ENCODE results near the gene ZMIZ1.

Gene ZMIZ1

GRCh38 chr10:79238606-79239005 lies 169.8 kb downstream of the ZMIZ1 start:
- DNase-seq: no peak

GRCh38 chr10:79239275-79239779 lies 170.6 kb downstream of the ZMIZ1 start:
- DNase-seq: no peak

- no peak for DNase-seq
These were observed 171.3 kb downstream of the ZMIZ1 start for GRCh38 chr10:79239924-79240581.

GRCh38 chr10:79241629-79241989 lies 172.8 kb downstream of the ZMIZ1 start:
- no peak for DNase-seq

- DNase-seq: peak; percentile 50
These were observed 173.3 kb downstream of the ZMIZ1 start for GRCh38 chr10:79241990-79242619.

GRCh38 chr10:79242620-79243152 lies 173.9 kb downstream of the ZMIZ1 start:
- peak; percentile 68 for DNase-seq

- DNase-seq: peak; percentile 36
These were observed 174.7 kb downstream of the ZMIZ1 start for GRCh38 chr10:79243181-79244067.

GRCh38 chr10:79244068-79244442 lies 175.3 kb downstream of the ZMIZ1 start:
- DNase-seq: no peak

- no peak for DNase-seq
These were observed 176.2 kb downstream of the ZMIZ1 start for GRCh38 chr10:79244841-79245504.

GRCh38 chr10:79245539-79246208 lies 176.9 kb downstream of the ZMIZ1 start:
- DNase-seq: no peak

- no peak for DNase-seq
These were observed 177.4 kb downstream of the ZMIZ1 start for GRCh38 chr10:79246209-79246581.

- no peak for DNase-seq
These were observed 178.0 kb downstream of the ZMIZ1 start for GRCh38 chr10:79246606-79247275.

GRCh38 chr10:79247373-79248137 lies 178.8 kb downstream of the ZMIZ1 start:
- DNase-seq: no peak

- DNase-seq: no peak
These were observed 179.8 kb downstream of the ZMIZ1 start for GRCh38 chr10:79248341-79249185.

GRCh38 chr10:79249186-79250121 lies 180.7 kb downstream of the ZMIZ1 start:
- DNase-seq: no peak

- no peak for DNase-seq
These were observed 181.5 kb downstream of the ZMIZ1 start for GRCh38 chr10:79250259-79250658.

GRCh38 chr10:79252450-79252849 lies 183.7 kb downstream of the ZMIZ1 start:
- DNase-seq: no peak

- DNase-seq: no peak
These were observed 184.2 kb downstream of the ZMIZ1 start for GRCh38 chr10:79252971-79253370.

- no peak for DNase-seq
These were observed 184.9 kb downstream of the ZMIZ1 start for GRCh38 chr10:79253704-79254103.
